ENCODE measurements around the gene TRUB2. TPM values are rescaled to one million over a fixed set of nuclear protein-coding genes. Genes with fewer than 3 reads are reported as not detected.

Gene TRUB2
- total RNA-seq, 6 experiments from 2014 or later = 27.0 to 38.5 (median 34.3) TPM

DNA sequence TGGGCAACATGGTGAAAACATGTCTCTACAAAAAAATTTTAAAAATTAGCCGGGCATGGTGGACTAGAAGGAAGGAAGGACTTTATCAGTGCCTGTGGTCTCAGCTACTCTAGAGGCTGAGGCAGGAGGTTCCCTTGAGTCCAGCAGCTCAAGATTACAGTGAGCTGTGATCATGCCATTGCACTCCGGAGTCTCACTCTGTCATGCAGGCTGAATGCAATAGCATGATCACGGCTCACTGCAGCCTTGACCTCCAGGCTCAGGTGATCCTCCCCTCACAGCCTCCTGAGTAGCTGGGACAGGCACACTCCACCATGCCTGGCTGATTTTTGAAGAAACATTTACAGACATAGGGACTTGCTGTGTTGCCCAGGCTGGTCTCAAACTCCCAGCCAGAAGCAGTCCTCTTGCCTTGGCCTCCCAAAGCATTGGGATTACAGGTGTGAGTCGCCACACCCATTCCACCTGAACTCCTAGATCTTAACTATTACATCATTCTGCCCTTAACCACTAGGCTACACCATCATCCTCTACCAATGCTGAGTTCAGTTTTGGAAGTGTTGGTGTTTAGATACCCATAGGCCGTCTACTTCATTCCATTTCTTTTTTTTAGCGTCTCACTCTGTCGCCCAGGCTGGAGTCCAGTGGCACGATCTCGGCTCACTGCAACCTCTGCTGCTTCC is 46.9 kb upstream of the TRUB2 start:
- Mint-ChIP-seq H3K27me3 (ENCODE audit: insufficient read depth) (no peaks in the 10 kb centered on the region), H3K4me3 (no peak overlapping the region), H3K27ac (peak overlapping the region; percentile 5; the same call in 1 of the 2 replicates), H3K36me3 (ENCODE audit: low read depth) (peaks cover 12% of the 10 kb centered on the region), H3K9me3 (no peaks in the 10 kb centered on the region), H3K4me1 (ENCODE audit: low read depth) (peaks cover 36% of the 10 kb centered on the region)
- TF ChIP-seq, protein P1, sequence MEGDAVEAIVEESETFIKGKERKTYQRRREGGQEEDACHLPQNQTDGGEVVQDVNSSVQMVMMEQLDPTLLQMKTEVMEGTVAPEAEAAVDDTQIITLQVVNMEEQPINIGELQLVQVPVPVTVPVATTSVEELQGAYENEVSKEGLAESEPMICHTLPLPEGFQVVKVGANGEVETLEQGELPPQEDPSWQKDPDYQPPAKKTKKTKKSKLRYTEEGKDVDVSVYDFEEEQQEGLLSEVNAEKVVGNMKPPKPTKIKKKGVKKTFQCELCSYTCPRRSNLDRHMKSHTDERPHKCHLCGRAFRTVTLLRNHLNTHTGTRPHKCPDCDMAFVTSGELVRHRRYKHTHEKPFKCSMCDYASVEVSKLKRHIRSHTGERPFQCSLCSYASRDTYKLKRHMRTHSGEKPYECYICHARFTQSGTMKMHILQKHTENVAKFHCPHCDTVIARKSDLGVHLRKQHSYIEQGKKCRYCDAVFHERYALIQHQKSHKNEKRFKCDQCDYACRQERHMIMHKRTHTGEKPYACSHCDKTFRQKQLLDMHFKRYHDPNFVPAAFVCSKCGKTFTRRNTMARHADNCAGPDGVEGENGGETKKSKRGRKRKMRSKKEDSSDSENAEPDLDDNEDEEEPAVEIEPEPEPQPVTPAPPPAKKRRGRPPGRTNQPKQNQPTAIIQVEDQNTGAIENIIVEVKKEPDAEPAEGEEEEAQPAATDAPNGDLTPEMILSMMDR (IDR thresholded peaks at IDR 0.05) = no peak
- no peak for DNase-seq

DNA sequence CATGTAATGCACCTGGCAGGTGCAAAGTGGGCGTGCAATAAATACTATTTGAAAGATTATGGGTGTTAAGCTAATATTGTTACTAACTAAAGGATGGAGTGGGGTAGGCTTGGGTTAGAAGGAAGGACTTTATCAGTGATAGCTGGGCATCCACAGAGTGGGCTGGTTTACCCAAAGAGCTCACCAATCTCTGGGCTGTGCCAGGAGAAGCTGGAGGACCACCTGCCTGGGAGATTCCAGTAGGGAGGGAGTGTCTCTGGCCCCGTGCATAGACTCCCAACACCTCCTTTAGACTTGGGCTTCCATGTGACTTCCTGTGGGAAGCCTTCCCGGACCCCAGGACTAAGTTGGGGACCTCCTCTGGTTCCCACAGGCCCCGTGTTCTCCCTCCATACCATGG is 43.3 kb upstream of the TRUB2 start:
- H3K27me3 Mint-ChIP-seq (ENCODE audit: insufficient read depth) = no peaks in the 10 kb centered on the region
- no peak overlapping the region for H3K4me3 Mint-ChIP-seq
- no peak for DNase-seq
- TF ChIP-seq, protein P1 (IDR thresholded peaks at IDR 0.05) = no peak
- H3K27ac Mint-ChIP-seq = peak overlapping the region; percentile 52; the same call in 1 of the 2 replicates
- no peaks in the 10 kb centered on the region for H3K9me3 Mint-ChIP-seq
- peaks cover 3% of the 10 kb centered on the region; the same call in 1 of the 2 replicates for H3K36me3 Mint-ChIP-seq (ENCODE audit: low read depth)
- peaks cover 35% of the 10 kb centered on the region for H3K4me1 Mint-ChIP-seq (ENCODE audit: low read depth)

DNA sequence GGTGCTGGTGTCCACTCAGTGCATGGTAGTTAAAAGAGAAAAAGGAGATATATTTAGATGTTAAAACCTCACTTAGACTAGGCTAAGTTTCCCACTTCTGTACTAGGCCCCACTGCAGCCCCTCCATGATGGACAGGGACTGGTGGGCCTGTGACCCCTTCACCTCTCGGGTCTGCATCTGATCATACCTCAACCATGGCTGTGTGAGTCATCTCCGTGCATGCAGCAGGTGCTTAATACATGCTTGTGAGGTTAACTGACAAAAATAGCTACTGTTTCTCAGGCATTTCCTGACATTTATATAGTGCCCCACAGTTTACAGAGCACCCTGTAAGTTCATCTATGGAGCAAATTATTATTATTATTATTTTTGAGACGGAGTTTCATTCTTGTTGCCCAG is 40.5 kb upstream of the TRUB2 start:
- no peaks in the 10 kb centered on the region for H3K27me3 Mint-ChIP-seq (ENCODE audit: insufficient read depth)
- no peak for DNase-seq
- TF ChIP-seq, protein P1 (IDR thresholded peaks at IDR 0.05) = no peak
- H3K9me3 Mint-ChIP-seq = no peaks in the 10 kb centered on the region
- H3K27ac Mint-ChIP-seq = peak overlapping the region; percentile 85; the same call in 1 of the 2 replicates
- H3K4me3 Mint-ChIP-seq = no peak overlapping the region; the same call in 1 of the 2 replicates
- H3K36me3 Mint-ChIP-seq (ENCODE audit: low read depth) = no peaks in the 10 kb centered on the region
- peaks cover 46% of the 10 kb centered on the region for H3K4me1 Mint-ChIP-seq (ENCODE audit: low read depth)

DNA sequence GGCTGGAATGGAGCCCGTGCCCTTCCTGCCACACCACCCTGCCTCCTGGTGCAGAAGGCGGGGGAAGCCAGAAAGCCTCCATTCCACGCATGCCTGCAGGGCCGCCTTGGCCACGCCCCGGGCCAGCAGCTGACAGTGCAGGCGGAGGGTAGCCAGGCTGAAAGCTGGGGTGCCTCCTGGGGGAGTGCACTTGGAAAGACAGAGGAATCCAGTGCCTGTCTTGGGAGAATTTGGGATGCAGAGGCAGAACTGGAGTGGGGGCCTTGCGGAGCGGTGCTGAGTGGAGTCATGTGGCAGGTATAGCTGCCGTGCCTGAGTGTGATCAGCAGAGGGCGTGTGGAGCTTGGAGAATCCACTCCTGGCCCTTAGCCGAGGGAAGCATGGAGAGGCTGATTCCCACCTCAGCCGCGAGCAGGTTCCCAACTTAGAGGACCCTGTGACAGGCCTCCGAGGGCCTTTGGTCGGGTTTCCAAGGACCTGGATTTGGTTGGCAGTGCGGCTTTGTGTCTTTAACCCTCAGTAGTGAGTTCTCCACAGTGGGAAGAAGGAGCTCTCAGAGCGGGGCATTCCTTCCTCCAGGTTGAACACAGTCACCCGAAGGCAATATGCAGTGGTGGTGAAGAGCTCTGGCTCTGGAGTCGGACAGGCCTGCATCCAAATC is 39.9 kb upstream of the TRUB2 start:
- peaks cover 1% of the 10 kb centered on the region; the same call in 1 of the 2 replicates for H3K27me3 Mint-ChIP-seq (ENCODE audit: insufficient read depth)
- no peaks in the 10 kb centered on the region for H3K9me3 Mint-ChIP-seq
- peak overlapping the region; percentile 85 for H3K27ac Mint-ChIP-seq
- H3K4me1 Mint-ChIP-seq (ENCODE audit: low read depth) = peaks cover 46% of the 10 kb centered on the region
- DNase-seq = peak; percentile 77
- no peaks in the 10 kb centered on the region for H3K36me3 Mint-ChIP-seq (ENCODE audit: low read depth)
- TF ChIP-seq, protein P1 (IDR thresholded peaks at IDR 0.05) = peak; percentile 90
- H3K4me3 Mint-ChIP-seq = peak overlapping the region; percentile 86

DNA sequence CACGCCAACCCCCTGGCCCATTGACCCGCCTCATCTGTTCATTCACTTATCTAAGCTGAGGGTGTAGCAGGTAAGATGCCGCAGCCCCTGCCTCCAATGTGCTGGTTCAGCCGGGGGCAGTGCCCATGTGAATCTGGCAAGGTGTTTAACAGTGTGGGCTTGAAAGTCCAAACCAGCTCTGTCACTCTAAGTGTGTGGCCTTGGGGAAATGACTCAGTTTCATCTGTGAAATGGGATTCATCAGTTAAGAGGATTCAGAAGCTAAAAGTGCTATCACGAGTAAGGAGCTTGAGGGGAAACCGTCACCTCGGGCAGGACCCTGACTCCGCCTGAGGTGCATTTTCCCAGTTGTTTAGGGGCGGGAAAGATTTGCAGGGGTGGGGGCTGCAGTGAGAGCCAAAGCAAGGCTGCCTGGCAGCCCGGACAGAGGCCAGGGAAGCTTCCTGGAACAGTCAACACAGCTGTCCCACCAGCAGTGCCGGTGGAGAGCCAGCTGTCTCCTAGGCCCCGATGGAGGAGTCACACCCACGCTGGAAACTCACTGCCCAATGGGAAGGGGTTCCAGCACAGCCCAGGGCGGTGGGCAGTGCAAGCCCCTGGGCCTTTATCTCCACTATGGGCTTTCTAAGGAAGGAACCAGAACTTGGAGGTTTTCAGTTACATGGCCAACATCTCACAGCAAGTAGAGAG is 39.2 kb upstream of the TRUB2 start:
- Mint-ChIP-seq H3K9me3 (no peaks in the 10 kb centered on the region), H3K27me3 (ENCODE audit: insufficient read depth) (peaks cover 1% of the 10 kb centered on the region; the same call in 1 of the 2 replicates), H3K4me1 (ENCODE audit: low read depth) (peaks cover 46% of the 10 kb centered on the region), H3K4me3 (peak overlapping the region; percentile 86), H3K27ac (peak overlapping the region; percentile 85), H3K36me3 (ENCODE audit: low read depth) (no peaks in the 10 kb centered on the region)
- TF ChIP-seq, protein P1 (IDR thresholded peaks at IDR 0.05) = no peak
- no peak for DNase-seq
